B cell (primary cell): Measurements from ENCODE around the gene SPSB1. TPM values are rescaled to one million over a fixed set of nuclear protein-coding genes. Genes with fewer than 3 reads are reported as not detected.

Experiments
- ATAC-seq: fragments of 200-7000 bp; cut with Tn5 transposase; one replicate; pipeline ENCODE4 v1.10.0; 2021; ENCODE audit warnings: low read depth, mild to moderate bottlenecking, moderate number of reproducible peaks, moderate library complexity
- CTCF ChIA-PET: fragments of 350-600 bp; sonication (Branson Sonifier 250); formaldehyde crosslinking; loops from one replicate; lab custom pipeline; 2021; ENCODE audit warnings: antibody characterized with exemption, inconsistent platforms; lab: Charles Lee
- POLR2A ChIA-PET: fragments of 350-600 bp; sonication (Branson Sonifier 250); formaldehyde crosslinking; loops from one replicate; lab custom pipeline; 2021; ENCODE audit warnings: antibody characterized with exemption; lab: Charles Lee
- DNase-seq: peaks from one replicate; pipeline ENCODE4 v3.0.0; 2013
- H2AFZ ChIP-seq: 2 replicates; pipeline ENCODE4 v1.6.1; 2012; ENCODE audit warnings: mild to moderate bottlenecking, low read depth, low read length; ENCODE audit not compliant: insufficient read depth, poor library complexity, severe bottlenecking
- H3K27ac ChIP-seq, 2 donors: 1 replicate in 1 of 2; 2 replicates in 1 of 2; pipeline ENCODE4 v1.5.1; 2012 to 2013; ENCODE audit warnings: low read length in 2 of 2, mild to moderate bottlenecking in 2 of 2, moderate library complexity in 1 of 2
- H3K27me3 ChIP-seq, 4 experiments: fragments of 200-600 bp in 1 of 4; sonication (generic) in 1 of 4; replicated peaks in 1 of 4; 1 replicate in 2 of 4; 2 replicates in 2 of 4; pipeline versions ENCODE4 v1.6.1 to v1.7.0; 2013 to 2016; ENCODE audit warnings: low read length in 3 of 4, mild to moderate bottlenecking in 2 of 4, mixed read lengths in 1 of 4, moderate library complexity in 1 of 4; ENCODE audit not compliant: insufficient read depth in 4 of 4, control insufficient read depth in 3 of 4; ENCODE audit errors: control extremely low read depth in 1 of 4
- H3K36me3 ChIP-seq, 2 experiments: replicated peaks in 1 of 2; 1 replicate in 1 of 2; 2 replicates in 1 of 2; pipeline versions ENCODE4 v1.6.1 to v1.7.1; 2013; ENCODE audit warnings: low read length in 1 of 2; ENCODE audit not compliant: insufficient read depth in 2 of 2, control insufficient read depth in 1 of 2; ENCODE audit errors: control extremely low read depth in 1 of 2, extremely low read depth in 1 of 2
- H3K4me1 ChIP-seq, 2 donors: fragments of 200-600 bp in 1 of 2; sonication (generic) in 1 of 2; 1 replicate in 1 of 2; 2 replicates in 1 of 2; pipeline versions ENCODE4 v1.5.1 to v1.6.1; 2013 to 2017; ENCODE audit warnings: low read length in 2 of 2; ENCODE audit not compliant: control insufficient read depth in 2 of 2, insufficient read depth in 2 of 2
- H3K4me2 ChIP-seq: replicated peaks from 2 replicates; pipeline ENCODE3; 2012; ENCODE audit warnings: mild to moderate bottlenecking, low read depth, low read length; ENCODE audit not compliant: poor library complexity, severe bottlenecking
- H3K4me3 ChIP-seq, 5 experiments: fragments of 200-600 bp in 1 of 5; sonication (generic) in 1 of 5; 1 replicate in 3 of 5; 2 replicates in 2 of 5; pipeline versions ENCODE4 v1.5.1 to v1.7.0; 2011 to 2016; ENCODE audit warnings: low read length in 4 of 5, mild to moderate bottlenecking in 4 of 5, low read depth in 2 of 5, control low read depth in 1 of 5, moderate library complexity in 1 of 5; ENCODE audit not compliant: insufficient read depth in 1 of 5; ENCODE audit errors: control extremely low read depth in 1 of 5, extremely low read depth in 1 of 5
- H3K79me2 ChIP-seq: fragments of 200-600 bp; sonication (generic); one replicate; pipeline ENCODE4 v1.6.0; 2016; ENCODE audit warnings: low read length; ENCODE audit not compliant: control insufficient read depth, insufficient read depth
- H3K9ac ChIP-seq: fragments of 200-600 bp; sonication (generic); 2 replicates; pipeline ENCODE4 v1.6.1; 2017; ENCODE audit warnings: mild to moderate bottlenecking, low read length, moderate library complexity
- H3K9me3 ChIP-seq, 3 donors: one replicate each; pipeline versions ENCODE4 v1.6.1 to v1.7.1; 2013; ENCODE audit warnings: low read length in 2 of 3; ENCODE audit not compliant: control insufficient read depth in 2 of 3, insufficient read depth in 1 of 3; ENCODE audit errors: control extremely low read depth in 1 of 3
- H4K20me1 ChIP-seq: 2 replicates; pipeline ENCODE4 v1.6.0; 2012; ENCODE audit warnings: mild to moderate bottlenecking, low read length; ENCODE audit not compliant: insufficient read depth, control insufficient read depth, poor library complexity, severe bottlenecking
- H3K27ac Mint-ChIP-seq: one replicate; pipeline ENCODE4 v1.8.0; 2021; ENCODE audit warnings: mixed read lengths
- H3K27me3 Mint-ChIP-seq: one replicate; pipeline ENCODE4 v1.8.0; 2021; ENCODE audit warnings: mixed read lengths
- H3K4me1 Mint-ChIP-seq: one replicate; pipeline ENCODE4 v1.8.0; 2021; ENCODE audit warnings: mixed read lengths
- H3K4me3 Mint-ChIP-seq: one replicate; pipeline ENCODE4 v1.8.0; 2021; ENCODE audit warnings: mixed read lengths
- H3K9me3 Mint-ChIP-seq: one replicate; pipeline ENCODE4 v1.8.0; 2022; ENCODE audit warnings: mixed read lengths; ENCODE audit not compliant: insufficient read depth
- CTCF ChIP-seq: fragments of 200-600 bp; IDR thresholded peaks from one replicate; pipeline ENCODE4 v1.8.0; 2022; ENCODE audit warnings: antibody characterized with exemption, mild to moderate bottlenecking
- EZH2 ChIP-seq: IDR thresholded peaks from 2 replicates; pipeline ENCODE4 v1.6.1; 2012; ENCODE audit warnings: borderline replicate concordance, low read depth, mild to moderate bottlenecking, moderate library complexity, low read length; ENCODE audit not compliant: insufficient read depth, poor library complexity, severe bottlenecking
- WGBS: methylation state at CpG from one replicate; pipeline ENCODE4 v1.1.5; 2013; ENCODE audit warnings: missing lambda C conversion rate; ENCODE audit not compliant: insufficient coverage; 5-methylcytosine and 5-hydroxymethylcytosine counted together
- intact Hi-C: fragments of 100-400 bp; cut with micrococcal nuclease; formaldehyde crosslinking; loops from one replicate; pipeline ENCODE4 v1.10.0; 2022
- polyA plus RNA-seq: library from polyadenylated mRNA; depleted of rRNA; stranded (reverse); fragments of >200 nt; gene quantifications from 2 replicates; pipeline ENCODE4 v1.2.3, GENCODE V29; 2012
- total RNA-seq, 2 donors: library from RNA; stranded (reverse); fragments of 120-200 nt in 1 of 2; gene quantifications; 1 replicate in 1 of 2; 2 replicates in 1 of 2; pipeline versions ENCODE4 v1.2.3 to v1.2.4, GENCODE V29; 2013 to 2022

Gene SPSB1
- total and polyA plus RNA-seq, 2 donors (not counting 1 experiment from before 2014, with no cell fraction given) = 1.7 to 9.4 TPM

GRCh38 chr1:9263276-9263855, 29.3 kb upstream of the SPSB1 start:
- H3K4me1 Mint-ChIP-seq = peaks cover 6% of the 10 kb centered on the region
- no peak overlapping the region for H3K4me3 ChIP-seq
- TF ChIP-seq CTCF (no peak), EZH2 (no peak)
- no peaks in the 10 kb centered on the region for H3K4me1 ChIP-seq
- intact Hi-C loops = no loop called here
- H2AFZ ChIP-seq = no peak overlapping the region
- WGBS = 96% methylated on average over 25 of the region's 26 CpGs
- H3K4me3 Mint-ChIP-seq = no peak overlapping the region
- no peak overlapping the region for H3K4me2 ChIP-seq
- H3K9me3 Mint-ChIP-seq = no peaks in the 10 kb centered on the region
- ChIA-PET CTCF (no interaction called here), POLR2A (interaction anchor here (0.5 kb wide), 1 partner anchor 29 kb away, joined by 6 read pairs; no protein-coding TSS in a partner anchor)
- peaks cover 6% of the 10 kb centered on the region for H4K20me1 ChIP-seq
- H3K36me3 ChIP-seq = peaks cover 2 to 60% of the 10 kb centered on the region in 2 experiments
- peaks cover 25% of the 10 kb centered on the region for H3K79me2 ChIP-seq
- no peak overlapping the region for H3K9ac ChIP-seq
- H3K27me3 ChIP-seq = no peaks in the 10 kb centered on the region
- H3K27ac ChIP-seq = no peak overlapping the region
- no peaks in the 10 kb centered on the region for H3K27me3 Mint-ChIP-seq
- no peak for ATAC-seq
- DNase-seq = no peak
- no peaks in the 10 kb centered on the region for H3K9me3 ChIP-seq
- H3K27ac Mint-ChIP-seq = no peak overlapping the region

GRCh38 chr1:9263984-9264872, 28.5 kb upstream of the SPSB1 start:
- peaks cover 6% of the 10 kb centered on the region for H3K4me1 Mint-ChIP-seq
- H2AFZ ChIP-seq = no peak overlapping the region
- no peak overlapping the region for H3K27ac Mint-ChIP-seq
- DNase-seq (no peak), ATAC-seq (no peak)
- 97% methylated on average over 47 of the region's 50 CpGs for WGBS
- intact Hi-C loops = no loop called here
- H3K9me3 Mint-ChIP-seq = no peaks in the 10 kb centered on the region
- no peaks in the 10 kb centered on the region for H3K27me3 ChIP-seq
- H3K27ac ChIP-seq = no peak overlapping the region
- CTCF ChIA-PET = no interaction called here
- no peaks in the 10 kb centered on the region for H3K9me3 ChIP-seq
- no peaks in the 10 kb centered on the region for H3K4me1 ChIP-seq
- H3K4me3 ChIP-seq = no peak overlapping the region
- H3K4me3 Mint-ChIP-seq = no peak overlapping the region
- peaks cover 23% of the 10 kb centered on the region for H3K79me2 ChIP-seq
- TF ChIP-seq EZH2 (no peak), CTCF (no peak)
- POLR2A ChIA-PET = interaction anchor here (0.5 to 0.6 kb wide), 2 partner anchors 30 to 191 kb away, joined by 3 to 6 read pairs; no protein-coding TSS in a partner anchor
- no peak overlapping the region for H3K9ac ChIP-seq
- H3K36me3 ChIP-seq = peaks cover 2 to 60% of the 10 kb centered on the region in 2 experiments
- H3K27me3 Mint-ChIP-seq = no peaks in the 10 kb centered on the region
- peaks cover 6% of the 10 kb centered on the region for H4K20me1 ChIP-seq
- no peak overlapping the region for H3K4me2 ChIP-seq
